Keratinocyte (primary cell): ENCODE data around the gene ACBD6.

ENCODE experiments used
- EZH2 ChIP-seq: IDR thresholded peaks from one replicate; pipeline ENCODE4 v1.6.1; 2012; ENCODE audit warnings: inconsistent platforms, mild to moderate bottlenecking, low read length, moderate library complexity
- TF ChIP-seq, protein P1 (sequence below), 3 experiments: IDR thresholded peaks in 1 of 3; conservative IDR thresholded peaks in 1 of 3; optimal IDR thresholded peaks in 1 of 3; 2 replicates in 2 of 3; 3 replicates in 1 of 3; pipeline versions ENCODE3 to v1.5.1; 2011; ENCODE audit warnings: low read length in 3 of 3, mild to moderate bottlenecking in 3 of 3, moderate library complexity in 2 of 3, control low read depth in 1 of 3, inconsistent platforms in 1 of 3; ENCODE audit not compliant: insufficient read depth in 2 of 3; ENCODE audit errors: extremely low read depth in 1 of 3

- TF ChIP-seq, protein P1, sequence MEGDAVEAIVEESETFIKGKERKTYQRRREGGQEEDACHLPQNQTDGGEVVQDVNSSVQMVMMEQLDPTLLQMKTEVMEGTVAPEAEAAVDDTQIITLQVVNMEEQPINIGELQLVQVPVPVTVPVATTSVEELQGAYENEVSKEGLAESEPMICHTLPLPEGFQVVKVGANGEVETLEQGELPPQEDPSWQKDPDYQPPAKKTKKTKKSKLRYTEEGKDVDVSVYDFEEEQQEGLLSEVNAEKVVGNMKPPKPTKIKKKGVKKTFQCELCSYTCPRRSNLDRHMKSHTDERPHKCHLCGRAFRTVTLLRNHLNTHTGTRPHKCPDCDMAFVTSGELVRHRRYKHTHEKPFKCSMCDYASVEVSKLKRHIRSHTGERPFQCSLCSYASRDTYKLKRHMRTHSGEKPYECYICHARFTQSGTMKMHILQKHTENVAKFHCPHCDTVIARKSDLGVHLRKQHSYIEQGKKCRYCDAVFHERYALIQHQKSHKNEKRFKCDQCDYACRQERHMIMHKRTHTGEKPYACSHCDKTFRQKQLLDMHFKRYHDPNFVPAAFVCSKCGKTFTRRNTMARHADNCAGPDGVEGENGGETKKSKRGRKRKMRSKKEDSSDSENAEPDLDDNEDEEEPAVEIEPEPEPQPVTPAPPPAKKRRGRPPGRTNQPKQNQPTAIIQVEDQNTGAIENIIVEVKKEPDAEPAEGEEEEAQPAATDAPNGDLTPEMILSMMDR (optimal IDR thresholded peaks at IDR 0.05 in 1 of 3, IDR thresholded peaks at IDR 0.05 in 1 of 3, conservative IDR thresholded peaks at IDR 0.05 in 1 of 3; ENCODE audit: extremely low read depth in 1 of 3, insufficient read depth in 2 of 3, low read length in 3 of 3), result no peak
- TF ChIP-seq EZH2, result no peak
These were observed 241.3 kb downstream of the ACBD6 start for GRCh38 chr1:180261030-180261429.
